Right atrium auricular region (tissue), 2 donors: Measurements from ENCODE around the gene SIPA1L3. TPM values are rescaled to one million over a fixed set of nuclear protein-coding genes. Genes with fewer than 3 reads are reported as not detected.

ENCODE experiments used
- DNase-seq: peaks from one replicate; pipeline ENCODE4 v3.0.0-alpha.2; 2019; ENCODE audit warnings: low spot score
- H3K27ac ChIP-seq, 2 donors: fragments of 200-600 bp; sonication (generic); 1 replicate in 1 of 2; 2 replicates in 1 of 2; pipeline ENCODE4 v1.5.1; 2016 to 2019
- H3K27me3 ChIP-seq, 2 donors: fragments of 200-600 bp; sonication (generic); one replicate each; pipeline versions ENCODE4 v1.5.1 to v1.6.0; 2017 to 2019
- H3K36me3 ChIP-seq: fragments of 200-600 bp; sonication (generic); one replicate; pipeline ENCODE4 v1.5.1; 2016
- H3K4me1 ChIP-seq, 2 donors: fragments of 200-600 bp; sonication (generic); one replicate each; pipeline versions ENCODE4 v1.5.1 to v1.6.0; 2017 to 2019
- H3K4me3 ChIP-seq, 2 donors: fragments of 200-600 bp; sonication (generic); 1 replicate in 1 of 2; 2 replicates in 1 of 2; pipeline ENCODE4 v1.5.1; 2017 to 2019; ENCODE audit warnings: mild to moderate bottlenecking in 1 of 2, moderate library complexity in 1 of 2
- H3K9me3 ChIP-seq, 2 donors: fragments of 200-600 bp; sonication (generic); one replicate each; pipeline ENCODE4 v1.5.1; 2019
- CTCF ChIP-seq, 2 donors: fragments of 200-600 bp; sonication (generic); IDR thresholded peaks; one replicate each; pipeline ENCODE4 v1.5.1; 2019; ENCODE audit warnings: antibody characterized with exemption in 2 of 2
- total RNA-seq, 2 donors: library from RNA; depleted of rRNA; stranded (reverse); fragments of >200 nt; gene quantifications; one replicate each; pipeline ENCODE4 v1.1.0, GENCODE V29; 2016

SIPA1L3 gene
- total RNA-seq, 2 donors from 2014 or later: 10.7 to 19.6 TPM

- no peak overlapping the region for H3K27ac ChIP-seq
- peaks cover 0 to 14% of the 10 kb centered on the region in 2 donors for H3K9me3 ChIP-seq
- no peaks in the 10 kb centered on the region for H3K27me3 ChIP-seq
- H3K36me3 ChIP-seq: peaks cover 26% of the 10 kb centered on the region
- DNase-seq: no peak
- H3K4me1 ChIP-seq: no peaks in the 10 kb centered on the region
- TF ChIP-seq CTCF (IDR thresholded peaks at IDR 0.05): no peak
- no peak overlapping the region for H3K4me3 ChIP-seq
Observed at GRCh38 chr19:38162094-38162493, 255.1 kb downstream of the SIPA1L3 start.

GRCh38 chr19:38162632-38163031 is 255.6 kb downstream of the SIPA1L3 start:
- TF ChIP-seq CTCF (IDR thresholded peaks at IDR 0.05): no peak
- Histone ChIP-seq H3K27me3 (no peaks in the 10 kb centered on the region), H3K9me3 (peaks cover 0 to 14% of the 10 kb centered on the region in 2 donors), H3K4me1 (no peaks in the 10 kb centered on the region), H3K36me3 (peaks cover 26% of the 10 kb centered on the region), H3K27ac (no peak overlapping the region), H3K4me3 (no peak overlapping the region)
- DNase-seq: no peak

GRCh38 chr19:38163419-38164290 is 256.6 kb downstream of the SIPA1L3 start:
- H3K27ac ChIP-seq: no peak overlapping the region
- TF ChIP-seq CTCF (IDR thresholded peaks at IDR 0.05): no peak
- H3K36me3 ChIP-seq: peaks cover 26% of the 10 kb centered on the region
- H3K27me3 ChIP-seq: no peaks in the 10 kb centered on the region
- DNase-seq: no peak
- H3K4me1 ChIP-seq: no peaks in the 10 kb centered on the region
- peaks cover 0 to 14% of the 10 kb centered on the region in 2 donors for H3K9me3 ChIP-seq
- no peak overlapping the region for H3K4me3 ChIP-seq

GRCh38 chr19:38164526-38164925 is 257.5 kb downstream of the SIPA1L3 start:
- H3K4me3 ChIP-seq: no peak overlapping the region
- no peak for DNase-seq
- no peak for TF ChIP-seq CTCF (IDR thresholded peaks at IDR 0.05)
- H3K4me1 ChIP-seq: no peaks in the 10 kb centered on the region
- no peak overlapping the region for H3K27ac ChIP-seq
- no peaks in the 10 kb centered on the region for H3K27me3 ChIP-seq
- peaks cover 26% of the 10 kb centered on the region for H3K36me3 ChIP-seq
- H3K9me3 ChIP-seq: peaks cover 0 to 14% of the 10 kb centered on the region in 2 donors

GRCh38 chr19:38165335-38165734 is 258.3 kb downstream of the SIPA1L3 start:
- no peak overlapping the region for H3K27ac ChIP-seq
- DNase-seq: no peak
- H3K27me3 ChIP-seq: no peaks in the 10 kb centered on the region
- H3K36me3 ChIP-seq: peaks cover 26% of the 10 kb centered on the region
- peaks cover 0 to 14% of the 10 kb centered on the region in 2 donors for H3K9me3 ChIP-seq
- TF ChIP-seq CTCF (IDR thresholded peaks at IDR 0.05): no peak
- H3K4me3 ChIP-seq: no peak overlapping the region
- no peaks in the 10 kb centered on the region for H3K4me1 ChIP-seq
